SK-N-SH treated with all-trans-retinoic acid at 6 μM for 48 hours (cell line): ENCODE results near the gene NEGR1.

Experiments
- ATAC-seq: fragments of 200-7000 bp; cut with Tn5 transposase; 3 replicates; pipeline ENCODE4 v1.9.1; 2020; ENCODE audit warnings: mild to moderate bottlenecking, moderate library complexity
- ARNTL ChIP-seq: fragments of 450-650 bp; formaldehyde crosslinking; IDR thresholded peaks from 2 replicates; pipeline ENCODE4 v1.5.0; 2020; ENCODE audit warnings: low read depth, mild to moderate bottlenecking, moderate library complexity, borderline replicate concordance
- BACH2 ChIP-seq: fragments of 250-450 bp; sonication (Bioruptor Pico); IDR thresholded peaks from 2 replicates; pipeline ENCODE4 v1.9.0; 2021; ENCODE audit warnings: mild to moderate bottlenecking, borderline replicate concordance
- CSRNP3 ChIP-seq: fragments of 250-450 bp; sonication (Bioruptor Pico); IDR thresholded peaks from 2 replicates; pipeline ENCODE4 v1.5.1; 2021; ENCODE audit warnings: mild to moderate bottlenecking, moderate library complexity
- ESRRG ChIP-seq: fragments of 250-450 bp; sonication (Bioruptor Pico); IDR thresholded peaks from 2 replicates; pipeline ENCODE4 v1.6.1; 2021; ENCODE audit warnings: mild to moderate bottlenecking
- GLIS3 ChIP-seq: fragments of 250-450 bp; sonication (Bioruptor Pico); IDR thresholded peaks from 2 replicates; pipeline ENCODE4 v1.5.0; 2020; ENCODE audit warnings: mild to moderate bottlenecking, moderate library complexity
- ISL1 ChIP-seq: fragments of 250-450 bp; sonication (Bioruptor Pico); IDR thresholded peaks from 2 replicates; pipeline ENCODE4 v2.1.2; 2022; ENCODE audit warnings: mild to moderate bottlenecking, moderate library complexity
- OSR1 ChIP-seq: fragments of 250-450 bp; sonication (Bioruptor Pico); IDR thresholded peaks from 2 replicates; pipeline ENCODE4 v1.8.0; 2022; ENCODE audit warnings: moderate library complexity, mild to moderate bottlenecking, inconsistent platforms
- PATZ1 ChIP-seq: fragments of 250-450 bp; sonication (Bioruptor Pico); IDR thresholded peaks from 2 replicates; pipeline ENCODE4 v1.8.0; 2020; ENCODE audit warnings: mild to moderate bottlenecking, moderate library complexity, borderline replicate concordance
- POU6F1 ChIP-seq: fragments of 250-450 bp; sonication (Bioruptor Pico); IDR thresholded peaks from 2 replicates; pipeline ENCODE4 v1.8.0; 2021; ENCODE audit warnings: low read depth, mild to moderate bottlenecking, moderate library complexity, borderline replicate concordance
- PPARA ChIP-seq: fragments of 250-450 bp; sonication (Bioruptor Pico); IDR thresholded peaks from 2 replicates; pipeline ENCODE4 v1.5.0; 2020; ENCODE audit warnings: mild to moderate bottlenecking, borderline replicate concordance
- RARB ChIP-seq: fragments of 250-450 bp; sonication (Bioruptor Pico); IDR thresholded peaks from 2 replicates; pipeline ENCODE4 v1.8.0; 2021; ENCODE audit warnings: mild to moderate bottlenecking, moderate library complexity
- SNAI2 ChIP-seq: fragments of 250-450 bp; sonication (Bioruptor Pico); IDR thresholded peaks from 2 replicates; pipeline ENCODE4 v1.5.0; 2020; ENCODE audit warnings: mild to moderate bottlenecking, moderate library complexity
- TCF4 ChIP-seq: fragments of 250-450 bp; sonication (Bioruptor Pico); IDR thresholded peaks from 2 replicates; pipeline ENCODE4 v1.8.0; 2021; ENCODE audit warnings: mild to moderate bottlenecking, moderate library complexity, borderline replicate concordance
- TOX ChIP-seq: fragments of 250-450 bp; sonication (Bioruptor Pico); IDR thresholded peaks from 2 replicates; pipeline ENCODE4 v1.8.0; 2021; ENCODE audit warnings: mild to moderate bottlenecking, moderate library complexity, borderline replicate concordance
- TSHZ2 ChIP-seq: fragments of 250-450 bp; sonication (Bioruptor Pico); IDR thresholded peaks from 2 replicates; pipeline ENCODE4 v1.5.0; 2020; ENCODE audit warnings: mild to moderate bottlenecking, moderate library complexity
- ZC3H10 ChIP-seq: fragments of 250-450 bp; sonication (Bioruptor Pico); IDR thresholded peaks from 2 replicates; pipeline ENCODE4 v1.5.1; 2021; ENCODE audit warnings: mild to moderate bottlenecking, moderate library complexity
- ZFP3 ChIP-seq: fragments of 250-450 bp; sonication (Bioruptor Pico); IDR thresholded peaks from 2 replicates; pipeline ENCODE4 v1.5.0; 2020; ENCODE audit warnings: mild to moderate bottlenecking, moderate library complexity
- ZFP30 ChIP-seq: fragments of 450-650 bp; formaldehyde crosslinking; IDR thresholded peaks from 2 replicates; pipeline ENCODE4 v1.5.0; 2022; ENCODE audit warnings: mild to moderate bottlenecking, moderate library complexity
- ZNF70 ChIP-seq: fragments of 450-650 bp; formaldehyde crosslinking; IDR thresholded peaks from 2 replicates; pipeline ENCODE4 v1.5.0; 2020; ENCODE audit warnings: mild to moderate bottlenecking, moderate library complexity
- ZNF8 ChIP-seq: fragments of 450-650 bp; formaldehyde crosslinking; IDR thresholded peaks from 2 replicates; pipeline ENCODE4 v1.5.0; 2020; ENCODE audit warnings: mild to moderate bottlenecking, moderate library complexity

The NEGR1 gene

GRCh38 chr1:71859806-71860205 is 422.5 kb downstream of the NEGR1 start:
- TF ChIP-seq CSRNP3 (CRISPR knock-in tag) (no peak), ISL1 (CRISPR knock-in tag) (no peak)
- ATAC-seq: no peak

GRCh38 chr1:71857862-71858261 is 424.5 kb downstream of the NEGR1 start:
- TF ChIP-seq ARNTL (CRISPR knock-in tag): no peak
- no peak for TF ChIP-seq ISL1 (CRISPR knock-in tag)
- TF ChIP-seq, all 23 proteins: peak for 0
- no peak for ATAC-seq

- TF ChIP-seq OSR1 (CRISPR knock-in tag): no peak
- TF ChIP-seq TSHZ2: no peak
- TF ChIP-seq TOX: no peak
- TF ChIP-seq ZNF8: no peak
- no peak for ATAC-seq
Observed at GRCh38 chr1:71853360-71853759, 429.0 kb downstream of the NEGR1 start.

GRCh38 chr1:71850936-71851335 is 431.4 kb downstream of the NEGR1 start:
- no peak for ATAC-seq
- no peak for TF ChIP-seq CSRNP3 (CRISPR knock-in tag)
- no peak for TF ChIP-seq ESRRG (CRISPR knock-in tag)
- TF ChIP-seq RARB: no peak
- TF ChIP-seq TCF4 (CRISPR knock-in tag): no peak

GRCh38 chr1:71850515-71850914 is 431.8 kb downstream of the NEGR1 start:
- TF ChIP-seq ZNF70 (CRISPR knock-in tag) (no peak), BACH2 (CRISPR knock-in tag) (no peak), PATZ1 (CRISPR knock-in tag) (no peak), CSRNP3 (CRISPR knock-in tag) (no peak), PPARA (CRISPR knock-in tag) (no peak), ESRRG (CRISPR knock-in tag) (no peak), ZFP30 (CRISPR knock-in tag) (no peak), ZFP3 (CRISPR knock-in tag) (no peak), TCF4 (CRISPR knock-in tag) (no peak), TSHZ2 (no peak), ARNTL (CRISPR knock-in tag) (no peak), POU6F1 (CRISPR knock-in tag) (no peak), ZNF8 (no peak), SNAI2 (CRISPR knock-in tag) (no peak), RARB (no peak), TOX (no peak), ZC3H10 (no peak), OSR1 (CRISPR knock-in tag) (no peak), GLIS3 (CRISPR knock-in tag) (no peak)

More at GRCh38 chr1:71850515-71850914, 431.8 kb downstream of the NEGR1 start:
- ATAC-seq: no peak
